Panc1 (cell line): ENCODE measurements around the gene AADAT.

Source experiments
- SIN3A ChIP-seq: IDR thresholded peaks from 2 replicates; pipeline ENCODE4 v1.6.1; 2012; ENCODE audit warnings: low read depth, mild to moderate bottlenecking, low read length, moderate library complexity, borderline replicate concordance; ENCODE audit not compliant: insufficient read depth
- TCF7L2 ChIP-seq: IDR thresholded peaks from 2 replicates; pipeline ENCODE4 v1.6.1; 2011; ENCODE audit warnings: mild to moderate bottlenecking, low read depth, low read length, inconsistent platforms
- TF ChIP-seq, protein P1 (sequence below): fragments of 450-650 bp; IDR thresholded peaks from 2 replicates; pipeline ENCODE4 v1.5.1; 2017; ENCODE audit warnings: mild to moderate bottlenecking

DNA sequence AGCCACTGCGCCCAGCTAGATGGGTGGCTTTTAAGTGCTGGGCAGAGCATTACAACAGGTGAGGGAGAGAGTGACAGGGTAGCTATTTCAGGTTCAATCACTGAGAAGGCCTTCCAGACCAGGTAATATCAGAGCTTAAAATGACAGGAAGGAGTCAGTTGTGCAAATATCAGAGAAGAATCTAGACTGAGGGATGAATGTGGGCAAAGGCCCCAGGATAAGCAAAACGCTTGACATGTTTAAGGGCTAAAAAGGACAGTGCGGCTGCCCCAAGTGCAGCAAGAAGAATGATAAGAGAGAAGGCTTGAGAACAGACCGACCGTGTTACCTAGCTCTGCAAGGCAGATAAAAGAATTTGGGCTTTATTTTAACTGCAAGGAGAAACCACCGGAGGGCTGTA, 18.6 kb downstream of the AADAT start:
- TF ChIP-seq, protein P1, sequence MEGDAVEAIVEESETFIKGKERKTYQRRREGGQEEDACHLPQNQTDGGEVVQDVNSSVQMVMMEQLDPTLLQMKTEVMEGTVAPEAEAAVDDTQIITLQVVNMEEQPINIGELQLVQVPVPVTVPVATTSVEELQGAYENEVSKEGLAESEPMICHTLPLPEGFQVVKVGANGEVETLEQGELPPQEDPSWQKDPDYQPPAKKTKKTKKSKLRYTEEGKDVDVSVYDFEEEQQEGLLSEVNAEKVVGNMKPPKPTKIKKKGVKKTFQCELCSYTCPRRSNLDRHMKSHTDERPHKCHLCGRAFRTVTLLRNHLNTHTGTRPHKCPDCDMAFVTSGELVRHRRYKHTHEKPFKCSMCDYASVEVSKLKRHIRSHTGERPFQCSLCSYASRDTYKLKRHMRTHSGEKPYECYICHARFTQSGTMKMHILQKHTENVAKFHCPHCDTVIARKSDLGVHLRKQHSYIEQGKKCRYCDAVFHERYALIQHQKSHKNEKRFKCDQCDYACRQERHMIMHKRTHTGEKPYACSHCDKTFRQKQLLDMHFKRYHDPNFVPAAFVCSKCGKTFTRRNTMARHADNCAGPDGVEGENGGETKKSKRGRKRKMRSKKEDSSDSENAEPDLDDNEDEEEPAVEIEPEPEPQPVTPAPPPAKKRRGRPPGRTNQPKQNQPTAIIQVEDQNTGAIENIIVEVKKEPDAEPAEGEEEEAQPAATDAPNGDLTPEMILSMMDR, result no peak
- TF ChIP-seq TCF7L2, result no peak
- no peak for TF ChIP-seq SIN3A
